Measurements from ENCODE around the gene TBL1XR1.
"Not testable (repeated sequence)": the region's sequence is repeated elsewhere in the genome, so short reads cannot be mapped to it uniquely, and the experiment has no call there.

Gene TBL1XR1

GRCh38 chr3:177208223-177208622 lies 10.9 kb upstream of the TBL1XR1 start:
- DNase-seq (ENCODE audit: low spot score): no peak

- DNase-seq (ENCODE audit: low spot score): no peak
These were observed 9.7 kb upstream of the TBL1XR1 start for GRCh38 chr3:177206936-177207335.

GRCh38 chr3:177203689-177204395 lies 6.6 kb upstream of the TBL1XR1 start:
- DNase-seq (ENCODE audit: low spot score): no peak

GRCh38 chr3:177203016-177203415 lies 5.7 kb upstream of the TBL1XR1 start:
- DNase-seq (ENCODE audit: low spot score): not testable (repeated sequence)

GRCh38 chr3:177201700-177202397 lies 4.6 kb upstream of the TBL1XR1 start:
- DNase-seq (ENCODE audit: low spot score): peak; percentile 90

GRCh38 chr3:177199206-177199760 lies 2.0 kb upstream of the TBL1XR1 start:
- no peak for DNase-seq (ENCODE audit: low spot score)

- peak; percentile 58 for DNase-seq (ENCODE audit: low spot score)
These were observed 612 bp upstream of the TBL1XR1 start for GRCh38 chr3:177197727-177198460.

GRCh38 chr3:177196456-177197040 lies 734 bp downstream of the TBL1XR1 start:
- DNase-seq (ENCODE audit: low spot score): no peak

- peak; percentile 43 for DNase-seq (ENCODE audit: low spot score)
These were observed 1.2 kb downstream of the TBL1XR1 start for GRCh38 chr3:177196008-177196455.

- no peak for DNase-seq (ENCODE audit: low spot score)
These were observed 1.9 kb downstream of the TBL1XR1 start for GRCh38 chr3:177195242-177195991.

- no peak for DNase-seq (ENCODE audit: low spot score)
These were observed 3.0 kb downstream of the TBL1XR1 start for GRCh38 chr3:177194299-177194698.

GRCh38 chr3:177193688-177194268 lies 3.5 kb downstream of the TBL1XR1 start:
- no peak for DNase-seq (ENCODE audit: low spot score)

GRCh38 chr3:177193275-177193674 lies 4.0 kb downstream of the TBL1XR1 start:
- not testable (repeated sequence) for DNase-seq (ENCODE audit: low spot score)

- DNase-seq (ENCODE audit: low spot score): no peak
These were observed 6.3 kb downstream of the TBL1XR1 start for GRCh38 chr3:177190756-177191681.

- not testable (repeated sequence) for DNase-seq (ENCODE audit: low spot score)
These were observed 7.1 kb downstream of the TBL1XR1 start for GRCh38 chr3:177190184-177190583.

GRCh38 chr3:177188325-177188724 lies 9.0 kb downstream of the TBL1XR1 start:
- DNase-seq (ENCODE audit: low spot score): not testable (repeated sequence)

GRCh38 chr3:177186306-177186705 lies 11.0 kb downstream of the TBL1XR1 start:
- no peak for DNase-seq (ENCODE audit: low spot score)

GRCh38 chr3:177185035-177185574 lies 12.2 kb downstream of the TBL1XR1 start:
- DNase-seq (ENCODE audit: low spot score): no peak

- DNase-seq (ENCODE audit: low spot score): not testable (repeated sequence)
These were observed 12.7 kb downstream of the TBL1XR1 start for GRCh38 chr3:177184602-177185001.

GRCh38 chr3:177182352-177182751 lies 14.9 kb downstream of the TBL1XR1 start:
- DNase-seq (ENCODE audit: low spot score): no peak

Measured in activated CD4-positive, alpha-beta T cell treated with anti-CD3 and anti-CD28 coated beads, Interleukin-2, Interleukin-4, amounts not matched to agents 100 ng/mL and 50 ng/mL, durations not matched to agents 16 hours and 8 hours (primary cell).